ENCODE data around the gene ARHGEF11.
A peak's percentile ranks its signal among the peaks of the same experiment; 100 is the strongest.

The ARHGEF11 gene

GRCh38 chr1:156892190-156893047 is 153.1 kb downstream of the ARHGEF11 start:
- DNase-seq: peak; percentile 71

- peak; percentile 26 for DNase-seq
Measured at GRCh38 chr1:156889802-156890580, 155.6 kb downstream of the ARHGEF11 start.

GRCh38 chr1:156887734-156888133 is 157.8 kb downstream of the ARHGEF11 start:
- DNase-seq: no peak

DNA sequence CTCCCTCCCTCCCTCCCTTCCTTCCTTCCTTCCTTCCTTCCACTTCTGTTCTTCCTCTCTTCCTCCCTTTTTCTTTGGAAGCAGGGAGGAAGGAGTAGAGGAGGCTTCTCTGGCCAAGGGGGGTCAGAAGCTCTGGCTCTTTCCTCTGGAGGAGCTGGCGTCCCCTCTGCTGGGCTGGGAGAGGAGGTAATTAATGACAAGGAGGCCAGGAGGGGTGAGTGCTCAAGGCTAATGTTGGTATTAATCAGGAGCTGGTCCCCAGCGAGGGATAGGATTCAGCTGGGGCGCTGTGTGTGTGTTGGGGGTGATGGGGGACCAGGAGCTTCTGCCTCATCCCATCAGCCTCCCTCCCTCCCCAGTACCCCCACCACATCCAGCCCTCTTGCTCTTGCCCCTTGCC is 158.2 kb downstream of the ARHGEF11 start:
- DNase-seq: no peak

- no peak for DNase-seq
Measured at GRCh38 chr1:156886583-156887281, 158.8 kb downstream of the ARHGEF11 start.

DNA sequence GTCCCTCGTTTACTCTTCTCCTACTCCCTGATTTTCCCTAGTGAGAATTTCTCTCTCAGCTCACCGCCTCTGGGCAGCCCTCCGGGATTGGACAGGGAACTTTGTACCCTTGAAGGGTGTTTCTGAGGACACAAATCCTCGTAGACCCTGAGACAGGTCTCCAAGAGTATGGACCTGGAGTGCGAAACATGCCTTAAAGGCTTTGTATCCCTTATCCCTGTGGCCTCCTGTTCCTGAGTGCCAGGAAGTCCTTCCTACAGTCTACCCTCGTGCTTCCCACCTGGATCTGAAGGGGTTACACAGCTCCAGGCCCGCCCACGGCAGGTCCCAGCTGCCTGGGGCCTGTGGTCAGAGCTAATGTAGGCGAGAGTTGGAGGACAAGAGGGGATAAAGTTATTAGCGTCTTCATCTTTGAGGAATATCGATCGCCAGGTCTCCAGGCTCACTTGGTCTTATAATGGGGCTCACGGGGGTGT is 159.6 kb downstream of the ARHGEF11 start:
- no peak for DNase-seq

- DNase-seq: no peak
Measured at GRCh38 chr1:156885314-156885713, 160.2 kb downstream of the ARHGEF11 start.
